ENCODE measurements around the gene RPTOR. TPM values are rescaled to one million over a fixed set of nuclear protein-coding genes. Genes with fewer than 3 reads are reported as not detected.
A peak's percentile ranks its signal among the peaks of the same experiment; 100 is the strongest.

The RPTOR gene
- total RNA-seq, 1 experiment from 2014 or later, result 25.1 TPM

DNA sequence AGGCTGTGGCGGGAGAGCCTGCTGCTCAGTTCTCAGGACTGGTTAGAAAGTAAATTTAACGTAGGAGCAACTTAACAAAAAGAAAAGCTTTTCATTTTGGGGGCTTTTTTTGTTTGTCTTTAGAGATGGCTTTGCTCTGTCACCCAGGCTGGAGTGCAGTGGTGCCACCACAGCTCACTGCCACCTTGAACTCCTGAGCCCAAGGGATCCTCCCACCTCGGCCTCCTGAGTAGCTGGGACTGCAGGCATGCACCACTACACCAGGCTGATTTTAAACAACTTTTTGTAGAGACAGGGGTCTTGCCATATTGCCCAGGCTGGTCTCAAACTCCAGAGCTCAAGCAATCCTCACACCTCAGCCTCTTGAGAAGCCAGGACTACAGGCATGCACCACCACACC is 205.0 kb downstream of the RPTOR start:
- Histone ChIP-seq H3K4me1 (ENCODE audit: insufficient read depth, low read length) (peaks cover 8% of the 10 kb centered on the region; the same call in 1 of the 2 replicates), H2BK120ac (ENCODE audit: low read depth, low read length, poor library complexity, severe bottlenecking) (no peak overlapping the region), H3K27ac (ENCODE audit: insufficient read length, low read depth, low read length) (no peak overlapping the region), H3K14ac (ENCODE audit: insufficient read depth, low read length) (no peak overlapping the region), H2BK15ac (ENCODE audit: low read depth, low read length) (no peak overlapping the region), H3K23me2 (ENCODE audit: insufficient read length, low read depth, low read length, poor library complexity, severe bottlenecking) (no peaks in the 10 kb centered on the region), H3T11ph (ENCODE audit: low read length) (no peak overlapping the region), H3K18ac (ENCODE audit: insufficient read length, low read depth, low read length) (no peak overlapping the region), H4K20me1 (ENCODE audit: control insufficient read depth, insufficient read depth, insufficient read length) (no peaks in the 10 kb centered on the region), H3K27me3 (ENCODE audit: insufficient read depth, low read length) (no peaks in the 10 kb centered on the region), H3K9me3 (ENCODE audit: control insufficient read depth, low read depth, low read length) (no peaks in the 10 kb centered on the region), H3K4ac (ENCODE audit: low read depth, low read length) (no peak overlapping the region), H2BK5ac (ENCODE audit: insufficient read length, low read length) (no peak overlapping the region), H2BK12ac (ENCODE audit: insufficient read length, low read depth, low read length) (no peak overlapping the region), H3K79me1 (ENCODE audit: insufficient read depth, low read depth, low read length, poor library complexity, severe bottlenecking) (no peaks in the 10 kb centered on the region), H3K4me2 (ENCODE audit: insufficient read depth, insufficient read length, low read length) (no peak overlapping the region), H4K91ac (ENCODE audit: insufficient read length, low read depth, low read length) (no peak overlapping the region), H3K9ac (ENCODE audit: extremely low read depth, insufficient read length, low read length) (no peak overlapping the region), H3K56ac (ENCODE audit: insufficient read length, low read depth, low read length) (no peak overlapping the region), H3K79me2 (ENCODE audit: insufficient read depth, low read length) (no peaks in the 10 kb centered on the region), H4K5ac (ENCODE audit: insufficient read length, low read depth, low read length) (no peak overlapping the region), H2AK5ac (ENCODE audit: insufficient read length, low read length) (no peak overlapping the region), H4K8ac (replicated peaks; ENCODE audit: insufficient read length, low read depth, low read length) (no peak overlapping the region), H2BK20ac (ENCODE audit: low read depth, low read length, poor library complexity, severe bottlenecking) (no peak overlapping the region), H3K23ac (ENCODE audit: insufficient read length, low read depth, low read length) (no peak overlapping the region), H2AFZ (ENCODE audit: low read length) (no peak overlapping the region)
- Mint-ChIP-seq H3K27me3 (ENCODE audit: low read depth) (no peaks in the 10 kb centered on the region), H3K36me3 (ENCODE audit: insufficient read depth in 1 of 3, low read depth in 3 of 3) (peaks cover under 1 to 8% (median 5%) of the 10 kb centered on the region in 3 experiments; a peak in 3 of 7 replicates), H3K4me1 (peaks cover 32 to 37% of the 10 kb centered on the region in 2 experiments), H3K9me3 (no peaks in the 10 kb centered on the region), H3K27ac (no peak overlapping the region), H3K4me3 (no peak overlapping the region)
- DNase-seq, result peak; percentile 22
- TF ChIP-seq, protein P1, sequence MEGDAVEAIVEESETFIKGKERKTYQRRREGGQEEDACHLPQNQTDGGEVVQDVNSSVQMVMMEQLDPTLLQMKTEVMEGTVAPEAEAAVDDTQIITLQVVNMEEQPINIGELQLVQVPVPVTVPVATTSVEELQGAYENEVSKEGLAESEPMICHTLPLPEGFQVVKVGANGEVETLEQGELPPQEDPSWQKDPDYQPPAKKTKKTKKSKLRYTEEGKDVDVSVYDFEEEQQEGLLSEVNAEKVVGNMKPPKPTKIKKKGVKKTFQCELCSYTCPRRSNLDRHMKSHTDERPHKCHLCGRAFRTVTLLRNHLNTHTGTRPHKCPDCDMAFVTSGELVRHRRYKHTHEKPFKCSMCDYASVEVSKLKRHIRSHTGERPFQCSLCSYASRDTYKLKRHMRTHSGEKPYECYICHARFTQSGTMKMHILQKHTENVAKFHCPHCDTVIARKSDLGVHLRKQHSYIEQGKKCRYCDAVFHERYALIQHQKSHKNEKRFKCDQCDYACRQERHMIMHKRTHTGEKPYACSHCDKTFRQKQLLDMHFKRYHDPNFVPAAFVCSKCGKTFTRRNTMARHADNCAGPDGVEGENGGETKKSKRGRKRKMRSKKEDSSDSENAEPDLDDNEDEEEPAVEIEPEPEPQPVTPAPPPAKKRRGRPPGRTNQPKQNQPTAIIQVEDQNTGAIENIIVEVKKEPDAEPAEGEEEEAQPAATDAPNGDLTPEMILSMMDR (conservative IDR thresholded peaks at IDR 0.05), result no peak
- WGBS (ENCODE audit: extremely low coverage, insufficient read length, low lambda C conversion rate), result no CpG with 5 or more reads among the region's 3 CpGs

Data from H9 (cell line).